IPS-18a (cell line): ENCODE data around the gene DPH3.

ENCODE experiments used
- H3K27ac ChIP-seq: one replicate; pipeline ENCODE4 v1.5.1; 2013; ENCODE audit warnings: low read length
- H3K27me3 ChIP-seq: one replicate; pipeline ENCODE4 v1.6.1; 2013; ENCODE audit warnings: mild to moderate bottlenecking, low read length; ENCODE audit not compliant: control insufficient read depth, insufficient read depth
- H3K36me3 ChIP-seq: one replicate; pipeline ENCODE4 v1.6.1; 2013; ENCODE audit warnings: low read depth, low read length; ENCODE audit not compliant: control insufficient read depth
- H3K4me1 ChIP-seq: one replicate; pipeline ENCODE4 v1.6.1; 2013; ENCODE audit warnings: low read depth, low read length; ENCODE audit not compliant: control insufficient read depth
- H3K4me3 ChIP-seq: one replicate; pipeline ENCODE4 v1.5.1; 2013; ENCODE audit warnings: low read length
- H3K9ac ChIP-seq: one replicate; pipeline ENCODE4 v1.6.1; 2013; ENCODE audit warnings: mild to moderate bottlenecking, low read length, moderate library complexity
- H3K9me3 ChIP-seq: one replicate; pipeline ENCODE4 v1.6.1; 2013; ENCODE audit warnings: low read depth, low read length; ENCODE audit not compliant: control insufficient read depth

DPH3 gene

GRCh38 chr3:16266714-16267113 lies 2.0 kb upstream of the DPH3 start:
- Histone ChIP-seq H3K4me1 (peaks cover 6% of the 10 kb centered on the region), H3K27ac (no peak overlapping the region), H3K9ac (no peak overlapping the region), H3K27me3 (no peaks in the 10 kb centered on the region), H3K4me3 (no peak overlapping the region), H3K9me3 (no peaks in the 10 kb centered on the region), H3K36me3 (peaks cover 17% of the 10 kb centered on the region)

DNA sequence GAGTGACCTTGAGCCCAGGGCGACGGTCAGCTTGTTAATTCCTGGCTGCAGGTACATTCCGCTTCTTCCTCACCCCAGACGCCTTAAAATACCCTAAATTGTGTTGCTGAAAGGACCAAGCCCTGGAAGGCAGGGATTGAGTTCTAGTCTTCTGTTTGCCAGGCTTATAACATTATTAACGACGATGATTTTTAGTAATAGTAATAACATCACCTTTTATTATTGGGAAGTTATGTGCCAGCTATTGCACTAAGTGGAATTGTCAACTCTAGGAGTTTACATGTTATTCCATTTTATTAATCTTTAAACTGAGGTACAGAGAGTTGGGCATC lies 678 bp upstream of the DPH3 start:
- Histone ChIP-seq H3K27ac (peak overlapping the region; percentile 82), H3K9me3 (no peaks in the 10 kb centered on the region), H3K36me3 (peaks cover 9% of the 10 kb centered on the region), H3K9ac (peak overlapping the region; percentile 95), H3K4me3 (peak overlapping the region; percentile 93), H3K4me1 (peaks cover 6% of the 10 kb centered on the region), H3K27me3 (no peaks in the 10 kb centered on the region)

DNA sequence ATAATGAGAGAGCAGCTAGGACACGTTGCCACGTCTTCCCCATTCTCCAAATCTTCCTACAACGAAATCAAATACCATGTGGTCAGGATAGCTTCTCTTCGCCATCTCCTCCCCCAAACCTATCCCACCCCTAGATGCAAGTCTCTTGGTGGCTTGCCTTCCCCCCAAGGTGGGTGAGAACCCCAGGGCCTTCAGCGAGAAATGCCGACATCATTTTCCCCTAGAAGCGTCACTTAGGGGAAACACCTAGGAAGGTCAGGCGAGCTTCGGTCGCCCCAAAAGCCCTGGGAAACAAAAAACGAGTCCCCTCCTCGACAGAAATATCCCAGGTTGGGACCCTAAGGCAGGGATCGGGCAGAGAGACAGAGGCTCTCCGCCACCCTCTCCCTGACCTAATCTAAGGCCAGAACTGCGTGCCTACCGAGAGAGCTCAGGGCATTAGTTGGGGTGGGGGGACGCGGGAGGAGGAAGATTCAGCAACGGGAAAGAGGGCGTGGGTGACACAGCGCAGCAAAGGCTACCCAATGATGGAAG lies 502 bp downstream of the DPH3 start:
- H3K9ac ChIP-seq: peak overlapping the region; percentile 80
- peaks cover 15% of the 10 kb centered on the region for H3K36me3 ChIP-seq

DNA sequence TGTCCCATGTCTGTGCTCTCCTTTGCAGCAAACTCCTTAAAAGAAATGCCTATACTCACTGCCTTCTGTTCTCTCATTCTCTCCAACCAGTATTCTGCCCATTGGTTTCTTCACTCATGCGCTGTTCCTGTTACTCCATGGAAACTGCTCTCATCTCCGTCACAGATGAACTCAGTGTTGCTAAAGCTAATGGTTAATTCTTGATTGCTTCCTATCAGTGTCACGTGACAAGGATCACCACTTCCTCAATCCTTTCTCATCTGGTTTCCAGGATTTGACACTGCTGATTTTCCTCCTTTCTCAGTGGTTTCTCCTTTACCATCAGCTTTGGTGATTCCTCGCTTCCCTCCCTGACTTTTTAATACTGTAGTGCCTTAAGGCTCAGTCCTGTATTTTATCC lies 2.6 kb downstream of the DPH3 start:
- Histone ChIP-seq H3K4me1 (peaks cover 6% of the 10 kb centered on the region), H3K36me3 (peaks cover 12% of the 10 kb centered on the region), H3K27ac (no peak overlapping the region), H3K27me3 (no peaks in the 10 kb centered on the region), H3K9ac (no peak overlapping the region), H3K9me3 (no peaks in the 10 kb centered on the region), H3K4me3 (no peak overlapping the region)

More for the DNA sequence above, 502 bp downstream of the DPH3 start:
- peak overlapping the region; percentile 93 for H3K4me3 ChIP-seq
- H3K4me1 ChIP-seq: peaks cover 6% of the 10 kb centered on the region
- H3K9me3 ChIP-seq: no peaks in the 10 kb centered on the region
- H3K27ac ChIP-seq: peak overlapping the region; percentile 50
- H3K27me3 ChIP-seq: no peaks in the 10 kb centered on the region

DNA sequence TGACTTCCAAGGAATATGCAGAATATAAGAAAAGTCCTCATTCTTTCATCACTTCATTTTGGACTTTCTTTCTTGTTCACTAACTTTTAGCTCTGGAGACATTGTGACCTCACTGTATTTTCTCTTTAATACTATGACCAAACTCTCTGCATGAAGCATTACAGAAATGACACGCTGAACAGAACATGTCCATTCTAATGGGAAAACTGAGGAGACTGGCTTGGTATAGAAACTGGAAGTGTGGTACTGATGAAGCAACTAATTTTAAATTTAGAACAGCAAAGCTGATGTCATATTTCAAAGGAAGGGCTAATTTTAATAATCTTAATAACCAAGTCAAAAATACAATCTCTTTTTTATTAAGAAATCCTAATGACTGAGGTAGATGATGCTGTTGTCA lies 4.7 kb downstream of the DPH3 start:
- no peaks in the 10 kb centered on the region for H3K9me3 ChIP-seq

DNA sequence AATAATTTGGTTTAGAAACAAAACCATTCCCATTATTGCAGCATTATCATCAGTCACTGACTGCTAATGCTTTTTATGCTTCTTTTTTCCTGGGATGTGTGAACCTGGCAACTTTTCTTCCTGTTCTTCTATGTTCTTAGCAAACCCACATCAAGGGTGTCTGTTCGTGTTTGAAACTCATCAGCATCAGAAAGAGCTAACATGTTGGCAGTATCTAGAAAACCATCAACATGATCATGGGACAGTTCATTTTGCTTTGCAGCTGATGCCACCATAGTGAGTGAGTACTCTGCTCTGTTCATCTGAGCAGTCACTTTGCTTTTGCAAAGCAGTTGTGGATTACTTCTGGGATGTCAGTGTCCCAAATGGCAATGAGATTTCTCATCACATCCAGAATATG lies 5.9 kb downstream of the DPH3 start:
- H3K4me3 ChIP-seq: no peak overlapping the region
- H3K27me3 ChIP-seq: no peaks in the 10 kb centered on the region
- no peaks in the 10 kb centered on the region for H3K4me1 ChIP-seq
- no peak overlapping the region for H3K27ac ChIP-seq
- no peak overlapping the region for H3K9ac ChIP-seq
- H3K9me3 ChIP-seq: no peaks in the 10 kb centered on the region
- peaks cover 12% of the 10 kb centered on the region for H3K36me3 ChIP-seq

More for the DNA sequence above, 4.7 kb downstream of the DPH3 start:
- Histone ChIP-seq H3K27ac (no peak overlapping the region), H3K4me3 (no peak overlapping the region), H3K9ac (no peak overlapping the region), H3K36me3 (peaks cover 12% of the 10 kb centered on the region), H3K27me3 (no peaks in the 10 kb centered on the region), H3K4me1 (no peaks in the 10 kb centered on the region)

DNA sequence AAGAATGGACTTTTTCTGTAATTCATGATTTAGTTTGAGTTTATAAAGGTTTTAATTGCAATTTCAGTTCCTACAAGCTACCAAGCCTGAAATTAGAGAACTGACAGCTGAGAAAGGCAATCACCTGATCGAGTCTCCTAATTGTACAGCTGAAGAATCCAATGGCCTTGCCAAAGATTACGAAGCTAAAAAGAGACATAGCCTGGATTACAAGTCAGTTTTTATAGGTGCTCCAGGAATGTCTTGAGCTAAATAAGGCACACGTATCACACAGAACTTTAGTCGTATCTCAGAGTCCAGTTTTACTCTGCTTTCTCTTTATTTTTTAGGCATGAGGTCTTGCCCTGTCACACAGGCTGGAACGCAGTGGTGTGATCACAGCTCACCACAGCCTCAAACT lies 6.6 kb downstream of the DPH3 start:
- Histone ChIP-seq H3K36me3 (peaks cover 12% of the 10 kb centered on the region), H3K4me1 (no peaks in the 10 kb centered on the region), H3K4me3 (no peak overlapping the region), H3K27me3 (no peaks in the 10 kb centered on the region), H3K9ac (no peak overlapping the region), H3K9me3 (no peaks in the 10 kb centered on the region), H3K27ac (no peak overlapping the region)

DNA sequence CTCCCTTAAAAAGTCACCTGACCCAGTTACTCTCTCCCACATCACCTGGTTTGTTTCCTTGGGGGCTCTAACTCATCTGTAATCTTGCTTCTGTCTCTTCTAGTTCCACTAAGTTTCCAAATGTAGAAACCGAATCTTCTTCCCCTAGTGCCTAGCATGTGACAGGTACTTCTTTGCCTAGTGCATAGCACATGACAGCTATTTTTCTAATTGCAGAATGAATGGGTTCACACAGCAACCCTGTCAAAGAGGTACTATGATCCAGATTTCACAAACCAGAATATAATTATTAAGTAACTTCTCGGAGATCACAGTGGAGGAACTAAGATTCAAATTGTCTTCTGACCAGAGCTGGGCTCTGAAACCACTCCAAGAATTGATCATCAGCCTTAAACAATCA lies 7.4 kb downstream of the DPH3 start:
- Histone ChIP-seq H3K4me3 (no peak overlapping the region), H3K27me3 (no peaks in the 10 kb centered on the region), H3K9ac (no peak overlapping the region), H3K9me3 (no peaks in the 10 kb centered on the region), H3K4me1 (no peaks in the 10 kb centered on the region), H3K36me3 (peaks cover 12% of the 10 kb centered on the region), H3K27ac (no peak overlapping the region)

- Histone ChIP-seq H3K4me1 (no peaks in the 10 kb centered on the region), H3K4me3 (no peak overlapping the region), H3K27me3 (no peaks in the 10 kb centered on the region), H3K36me3 (peaks cover 12% of the 10 kb centered on the region), H3K9ac (no peak overlapping the region), H3K9me3 (no peaks in the 10 kb centered on the region), H3K27ac (no peak overlapping the region)
Observed at GRCh38 chr3:16255726-16256125, 9.0 kb downstream of the DPH3 start.

DNA sequence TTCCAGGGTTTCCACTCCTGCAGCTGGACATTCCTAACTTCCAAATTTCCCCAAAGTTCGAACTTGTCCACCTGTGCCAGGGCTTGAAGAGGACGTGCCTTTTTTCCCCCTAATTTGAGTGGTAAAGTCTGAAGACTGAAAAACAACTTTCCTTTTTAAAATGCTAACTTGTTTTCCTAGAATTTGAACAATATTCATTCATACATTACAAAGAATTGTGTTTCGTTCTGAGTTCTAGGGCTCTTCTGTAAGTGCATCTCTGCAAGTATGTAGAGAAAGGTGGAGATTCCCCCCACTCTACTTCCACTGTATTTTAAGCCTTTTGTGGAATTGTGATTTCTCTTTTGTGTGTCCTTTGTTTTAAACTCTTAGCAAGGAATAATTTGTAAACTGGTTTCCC lies 9.4 kb downstream of the DPH3 start:
- H3K4me1 ChIP-seq: no peaks in the 10 kb centered on the region
- no peaks in the 10 kb centered on the region for H3K9me3 ChIP-seq
- H3K27ac ChIP-seq: no peak overlapping the region
- no peak overlapping the region for H3K4me3 ChIP-seq
- no peak overlapping the region for H3K9ac ChIP-seq
- H3K27me3 ChIP-seq: no peaks in the 10 kb centered on the region
- peaks cover 8% of the 10 kb centered on the region for H3K36me3 ChIP-seq

GRCh38 chr3:16254916-16255315 lies 9.8 kb downstream of the DPH3 start:
- Histone ChIP-seq H3K27ac (no peak overlapping the region), H3K36me3 (peaks cover 4% of the 10 kb centered on the region), H3K4me3 (no peak overlapping the region), H3K27me3 (no peaks in the 10 kb centered on the region), H3K9ac (no peak overlapping the region), H3K4me1 (no peaks in the 10 kb centered on the region), H3K9me3 (no peaks in the 10 kb centered on the region)

GRCh38 chr3:16253601-16254000 lies 11.1 kb downstream of the DPH3 start:
- Histone ChIP-seq H3K27ac (no peak overlapping the region), H3K27me3 (no peaks in the 10 kb centered on the region), H3K9me3 (no peaks in the 10 kb centered on the region), H3K36me3 (no peaks in the 10 kb centered on the region), H3K4me3 (no peak overlapping the region), H3K4me1 (no peaks in the 10 kb centered on the region), H3K9ac (no peak overlapping the region)
